ENCODE data around the gene DOK7. TPM values are rescaled to one million over a fixed set of nuclear protein-coding genes. Genes with fewer than 3 reads are reported as not detected.

DOK7 gene
- total and polyA plus RNA-seq, 8 donors: 0.37 to 8.1 (median 4.3) TPM; not detected in 1

DNA sequence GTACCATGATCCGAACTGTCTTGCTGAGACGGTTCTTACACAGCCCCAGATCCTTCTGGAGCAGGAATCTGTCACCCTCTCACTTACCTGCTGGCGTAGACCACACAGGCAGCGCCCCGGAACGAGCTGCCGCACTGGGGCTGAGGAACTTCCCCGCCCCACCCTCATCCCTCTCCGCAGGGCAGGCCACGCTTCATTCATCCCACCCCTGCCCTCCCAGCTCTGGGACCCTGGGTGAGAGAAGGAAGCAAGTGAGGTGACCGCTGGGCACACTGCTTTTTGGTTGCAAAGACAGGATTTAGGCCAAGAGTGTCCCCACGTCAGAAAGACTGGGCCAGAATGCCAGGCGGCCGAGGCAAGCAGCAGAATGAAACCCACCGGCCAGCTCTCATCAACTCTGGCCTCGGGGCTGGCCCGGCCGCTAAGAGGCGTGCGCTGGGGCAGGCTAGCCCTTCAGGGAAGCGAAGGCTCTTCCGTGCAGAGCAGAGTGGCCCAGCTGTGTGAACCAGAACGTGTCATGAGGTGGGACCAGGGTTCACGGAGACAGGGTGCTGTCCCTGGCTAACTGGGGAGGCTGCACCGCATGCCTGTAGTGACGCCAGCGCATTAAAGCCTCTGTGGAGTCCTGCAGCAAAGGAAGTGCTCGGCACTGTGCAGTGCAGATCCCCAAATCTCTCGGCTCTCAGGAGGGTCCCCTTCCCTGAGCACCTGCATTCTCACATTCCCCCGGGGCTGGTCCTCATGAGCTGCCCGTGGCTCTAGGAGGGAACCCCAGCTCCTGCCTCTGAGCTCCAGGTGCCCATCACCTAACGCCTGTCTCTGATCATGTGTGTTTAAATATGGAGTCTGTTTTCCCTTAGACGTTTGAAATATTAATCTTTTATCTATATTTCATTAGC, 62.7 kb downstream of the DOK7 start:
- Histone ChIP-seq H3K4me1 (peaks cover 11 to 44% (median 34%) of the 10 kb centered on the region in 4 donors), H3K36me3 (peaks cover 52 to 95% (median 87%) of the 10 kb centered on the region in 4 donors), H3K9me3 (no peaks in the 10 kb centered on the region), H3K4me3 (no peak overlapping the region), H3K27ac (no peak overlapping the region), H3K27me3 (no peaks in the 10 kb centered on the region)
- WGBS, 5 donors: 86 to 91% (median 88%) methylated on average over 20 to 33 of the region's 33 CpGs
- DNase-seq: no peak
- no peak for TF ChIP-seq EP300 (IDR thresholded peaks at IDR 0.05)
- TF ChIP-seq POLR2AphosphoS5 (IDR thresholded peaks at IDR 0.05): no peak
- no peak for TF ChIP-seq CTCF (IDR thresholded peaks at IDR 0.05)
- no peak for TF ChIP-seq POLR2A (IDR thresholded peaks at IDR 0.05)
- intact Hi-C loops (cut with DNase I; ENCODE audit: low total_unique reads): no loop called here

DNA sequence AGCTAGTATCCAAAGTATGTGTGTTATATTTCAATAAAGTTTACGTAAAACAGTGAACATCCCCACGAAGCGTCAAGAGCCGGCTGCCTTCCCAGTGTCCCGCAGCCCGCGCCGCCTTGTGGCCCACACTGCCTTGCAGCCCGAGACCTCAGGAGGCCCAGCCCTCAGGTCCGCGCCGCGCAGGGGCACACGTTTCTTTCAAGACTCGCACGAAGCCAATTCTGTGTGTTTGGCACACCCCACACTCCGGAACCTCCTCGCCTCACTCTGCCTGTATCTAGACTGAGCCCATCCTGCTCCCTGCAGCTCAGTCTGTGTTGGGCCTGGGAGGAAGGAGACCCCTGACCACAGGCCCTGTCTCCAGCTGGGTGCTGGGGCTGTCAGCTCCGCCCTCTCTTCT, 63.4 kb downstream of the DOK7 start:
- Histone ChIP-seq H3K27ac (no peak overlapping the region), H3K9me3 (no peaks in the 10 kb centered on the region), H3K4me3 (no peak overlapping the region), H3K4me1 (peaks cover 18 to 51% (median 40%) of the 10 kb centered on the region in 4 donors), H3K27me3 (no peaks in the 10 kb centered on the region), H3K36me3 (peaks cover 45 to 88% (median 80%) of the 10 kb centered on the region in 4 donors)
- TF ChIP-seq CTCF (IDR thresholded peaks at IDR 0.05) (no peak), POLR2AphosphoS5 (IDR thresholded peaks at IDR 0.05) (no peak), POLR2A (IDR thresholded peaks at IDR 0.05) (no peak), EP300 (IDR thresholded peaks at IDR 0.05) (no peak)
- intact Hi-C loops (cut with DNase I; ENCODE audit: low total_unique reads): no loop called here
- no peak for DNase-seq
- 94 to 96% (median 95%) methylated on average over 18 to 19 of the region's 19 CpGs for WGBS, 5 donors

DNA sequence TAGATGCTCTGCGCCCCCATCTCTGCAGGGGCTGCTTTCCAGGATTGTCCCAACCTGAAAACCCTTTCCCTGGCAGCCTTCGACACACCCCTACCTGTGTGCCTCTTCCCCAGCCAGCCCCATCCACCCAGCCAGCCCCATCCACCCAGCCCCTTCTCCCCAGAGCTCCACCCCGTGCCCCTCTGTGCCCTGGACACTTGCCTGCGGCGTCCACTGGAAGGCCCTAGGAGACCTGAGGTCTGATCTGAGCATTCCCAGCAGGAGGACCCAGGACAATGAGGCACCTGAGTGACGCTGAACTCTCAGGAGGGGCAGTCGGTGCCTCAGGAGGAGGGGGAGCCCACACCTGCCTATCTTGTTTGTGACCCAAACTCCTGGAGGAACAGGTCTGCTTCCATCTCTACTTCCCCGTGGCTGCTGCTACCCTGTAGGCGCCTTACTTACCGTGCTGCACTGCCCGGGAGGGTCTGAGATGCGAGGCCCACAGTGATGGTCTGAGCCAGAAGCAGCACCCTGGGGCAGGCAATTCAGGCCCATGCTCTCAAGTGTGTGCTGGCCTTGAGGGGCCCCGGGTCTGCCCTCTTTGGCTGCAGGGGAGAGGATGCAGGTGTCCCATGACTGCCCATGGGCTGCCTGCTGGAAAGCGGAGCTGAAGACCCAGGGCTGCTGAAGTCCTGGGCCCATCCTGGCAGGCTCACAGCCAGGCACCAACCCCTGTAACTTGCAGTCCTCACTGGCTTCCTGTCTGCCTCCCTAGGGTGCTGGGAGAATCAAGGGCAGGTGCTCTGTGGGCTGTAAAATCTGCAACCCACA, 64.2 kb downstream of the DOK7 start:
- 86 to 95% (median 88%) methylated on average over 13 to 14 of the region's 14 CpGs for WGBS, 5 donors
- no peaks in the 10 kb centered on the region for H3K27me3 ChIP-seq
- peaks cover 19 to 54% (median 41%) of the 10 kb centered on the region in 4 donors for H3K4me1 ChIP-seq
- H3K36me3 ChIP-seq: peaks cover 37 to 80% (median 71%) of the 10 kb centered on the region in 4 donors
- H3K27ac ChIP-seq: no peak overlapping the region
- intact Hi-C loops (cut with DNase I; ENCODE audit: low total_unique reads): no loop called here
- DNase-seq: peak in 1 of 2 donors; percentile 1
- no peaks in the 10 kb centered on the region for H3K9me3 ChIP-seq
- no peak overlapping the region for H3K4me3 ChIP-seq
- TF ChIP-seq POLR2A (IDR thresholded peaks at IDR 0.05): no peak
- TF ChIP-seq CTCF (IDR thresholded peaks at IDR 0.05): no peak
- no peak for TF ChIP-seq EP300 (IDR thresholded peaks at IDR 0.05)
- no peak for TF ChIP-seq POLR2AphosphoS5 (IDR thresholded peaks at IDR 0.05)
